ENCODE results near the gene YWHAG. TPM values are rescaled to one million over a fixed set of nuclear protein-coding genes. Genes with fewer than 3 reads are reported as not detected.
"Not testable (repeated sequence)": the region's sequence is repeated elsewhere in the genome, so short reads cannot be mapped to it uniquely, and the experiment has no call there.

The YWHAG gene
- total RNA-seq, 4 donors from 2014 or later, result 47.4 to 67.6 (median 65.8) TPM

DNA sequence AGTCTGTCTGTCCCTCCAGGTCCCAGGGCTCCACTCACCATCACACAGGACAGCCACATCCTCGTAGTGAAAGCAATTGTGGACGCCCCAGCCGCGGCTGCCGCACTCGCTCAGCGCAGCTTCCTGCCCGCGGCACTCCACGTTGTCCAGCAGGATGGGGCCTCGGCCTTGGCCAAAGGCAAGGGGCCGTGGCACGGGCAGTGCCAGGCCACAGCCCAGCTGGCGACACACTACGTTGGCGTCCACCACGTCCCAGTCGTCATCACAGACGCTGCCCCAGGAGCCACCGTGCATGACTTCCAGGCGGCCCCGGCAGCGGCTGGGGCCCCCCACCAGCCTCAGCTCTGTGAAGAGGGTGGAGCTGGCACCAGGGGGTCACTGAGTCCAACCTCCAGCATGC lies 41.5 kb upstream of the YWHAG start:
- H3K36me3 ChIP-seq, result no peaks in the 10 kb centered on the region
- H3K4me3 ChIP-seq, result no peak overlapping the region
- no peak for TF ChIP-seq POLR2A (IDR thresholded peaks at IDR 0.05)
- TF ChIP-seq EP300 (IDR thresholded peaks at IDR 0.05), result no peak
- TF ChIP-seq, protein P1, sequence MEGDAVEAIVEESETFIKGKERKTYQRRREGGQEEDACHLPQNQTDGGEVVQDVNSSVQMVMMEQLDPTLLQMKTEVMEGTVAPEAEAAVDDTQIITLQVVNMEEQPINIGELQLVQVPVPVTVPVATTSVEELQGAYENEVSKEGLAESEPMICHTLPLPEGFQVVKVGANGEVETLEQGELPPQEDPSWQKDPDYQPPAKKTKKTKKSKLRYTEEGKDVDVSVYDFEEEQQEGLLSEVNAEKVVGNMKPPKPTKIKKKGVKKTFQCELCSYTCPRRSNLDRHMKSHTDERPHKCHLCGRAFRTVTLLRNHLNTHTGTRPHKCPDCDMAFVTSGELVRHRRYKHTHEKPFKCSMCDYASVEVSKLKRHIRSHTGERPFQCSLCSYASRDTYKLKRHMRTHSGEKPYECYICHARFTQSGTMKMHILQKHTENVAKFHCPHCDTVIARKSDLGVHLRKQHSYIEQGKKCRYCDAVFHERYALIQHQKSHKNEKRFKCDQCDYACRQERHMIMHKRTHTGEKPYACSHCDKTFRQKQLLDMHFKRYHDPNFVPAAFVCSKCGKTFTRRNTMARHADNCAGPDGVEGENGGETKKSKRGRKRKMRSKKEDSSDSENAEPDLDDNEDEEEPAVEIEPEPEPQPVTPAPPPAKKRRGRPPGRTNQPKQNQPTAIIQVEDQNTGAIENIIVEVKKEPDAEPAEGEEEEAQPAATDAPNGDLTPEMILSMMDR (IDR thresholded peaks at IDR 0.05), result no peak
- no peak for TF ChIP-seq POLR2AphosphoS5 (IDR thresholded peaks at IDR 0.05)
- no peak overlapping the region for H3K27ac ChIP-seq
- no peaks in the 10 kb centered on the region for H3K27me3 ChIP-seq
- no peaks in the 10 kb centered on the region for H3K9me3 ChIP-seq
- no peak for DNase-seq (ENCODE audit: low spot score in 2 of 2)
- H3K4me1 ChIP-seq, result peaks cover 12% of the 10 kb centered on the region
- WGBS, result 97% methylated on average over 20 of the region's 23 CpGs

DNA sequence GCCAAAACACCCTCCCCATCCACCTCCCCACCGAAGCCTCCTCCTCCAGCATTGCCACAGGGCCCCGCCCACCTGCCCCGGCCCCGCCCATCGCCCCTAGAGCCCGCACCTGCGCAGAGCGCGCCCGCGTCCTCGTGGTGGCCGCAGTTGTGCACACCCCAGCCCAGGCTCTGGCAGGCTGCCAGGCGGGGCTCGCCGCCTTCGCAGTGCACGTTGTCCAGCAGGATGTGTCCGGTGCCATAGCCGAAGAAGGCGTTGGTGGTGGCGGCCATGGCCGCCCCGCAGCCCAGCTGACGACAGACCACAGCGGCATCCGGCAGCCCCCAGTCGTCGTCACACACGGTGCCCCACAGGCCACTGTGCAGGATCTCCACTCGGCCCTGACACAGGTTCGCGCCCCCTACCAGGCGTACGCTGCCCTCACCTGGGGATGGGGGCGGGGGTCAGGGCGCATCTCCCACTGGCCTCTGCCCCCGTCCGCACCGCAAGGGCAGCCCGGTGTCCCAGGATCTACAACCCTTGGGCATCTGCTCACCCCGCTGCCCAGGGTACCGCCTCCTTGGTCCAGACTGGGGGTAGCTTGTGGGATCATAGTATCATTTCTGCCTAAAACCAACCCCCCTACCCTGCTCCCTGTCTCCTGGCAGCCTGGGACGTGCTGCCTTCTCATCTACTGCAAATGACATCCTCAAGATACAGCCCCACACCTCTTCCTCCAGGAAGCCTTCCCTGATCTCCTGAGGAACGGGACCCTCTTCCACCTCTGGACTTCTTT lies 38.8 kb upstream of the YWHAG start:
- no peak for TF ChIP-seq POLR2A (IDR thresholded peaks at IDR 0.05)
- TF ChIP-seq EP300 (IDR thresholded peaks at IDR 0.05), result no peak
- TF ChIP-seq, protein P1 (IDR thresholded peaks at IDR 0.05), result no peak
- TF ChIP-seq POLR2AphosphoS5 (IDR thresholded peaks at IDR 0.05), result no peak
- H3K27ac ChIP-seq, result no peak overlapping the region
- 41% methylated on average over 31 of the region's 45 CpGs for WGBS

DNA sequence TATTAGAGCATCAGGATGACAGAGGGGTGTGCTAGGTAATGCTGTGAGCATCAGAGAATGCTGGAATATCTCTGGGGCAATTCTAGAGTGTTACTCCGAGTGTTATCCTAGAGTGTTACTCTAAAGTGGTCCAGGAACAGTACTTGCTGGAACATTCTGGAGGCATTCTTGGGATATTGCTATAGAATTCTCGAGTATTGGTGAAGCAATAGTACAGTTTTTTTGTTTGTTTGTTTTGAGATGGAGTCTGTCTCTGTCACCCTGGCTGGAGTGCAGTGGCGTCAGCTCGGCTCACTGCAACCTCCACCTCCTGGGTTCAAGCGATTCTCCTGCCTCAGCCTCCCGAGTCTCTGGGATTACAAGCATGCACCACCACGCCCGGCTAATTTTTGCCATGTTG lies 38.1 kb upstream of the YWHAG start:
- Histone ChIP-seq H3K4me3 (peak overlapping the region; percentile 49), H3K36me3 (no peaks in the 10 kb centered on the region), H3K27ac (no peak overlapping the region), H3K27me3 (no peaks in the 10 kb centered on the region), H3K4me1 (peaks cover 27% of the 10 kb centered on the region), H3K9me3 (no peaks in the 10 kb centered on the region)
- WGBS, result 55% methylated on average over 8 of the region's 8 CpGs
- DNase-seq (ENCODE audit: low spot score in 2 of 2), result no peak
- TF ChIP-seq EP300 (IDR thresholded peaks at IDR 0.05), result no peak
- no peak for TF ChIP-seq POLR2A (IDR thresholded peaks at IDR 0.05)
- TF ChIP-seq, protein P1 (IDR thresholded peaks at IDR 0.05), result no peak
- TF ChIP-seq POLR2AphosphoS5 (IDR thresholded peaks at IDR 0.05), result no peak

More for the DNA sequence above, 38.8 kb upstream of the YWHAG start:
- H3K27me3 ChIP-seq, result no peaks in the 10 kb centered on the region
- peaks cover 24% of the 10 kb centered on the region for H3K4me1 ChIP-seq
- no peaks in the 10 kb centered on the region for H3K9me3 ChIP-seq
- no peaks in the 10 kb centered on the region for H3K36me3 ChIP-seq
- DNase-seq (ENCODE audit: low spot score in 2 of 2), result peak; percentile 86 to 89
- H3K4me3 ChIP-seq, result peak overlapping the region; percentile 49

DNA sequence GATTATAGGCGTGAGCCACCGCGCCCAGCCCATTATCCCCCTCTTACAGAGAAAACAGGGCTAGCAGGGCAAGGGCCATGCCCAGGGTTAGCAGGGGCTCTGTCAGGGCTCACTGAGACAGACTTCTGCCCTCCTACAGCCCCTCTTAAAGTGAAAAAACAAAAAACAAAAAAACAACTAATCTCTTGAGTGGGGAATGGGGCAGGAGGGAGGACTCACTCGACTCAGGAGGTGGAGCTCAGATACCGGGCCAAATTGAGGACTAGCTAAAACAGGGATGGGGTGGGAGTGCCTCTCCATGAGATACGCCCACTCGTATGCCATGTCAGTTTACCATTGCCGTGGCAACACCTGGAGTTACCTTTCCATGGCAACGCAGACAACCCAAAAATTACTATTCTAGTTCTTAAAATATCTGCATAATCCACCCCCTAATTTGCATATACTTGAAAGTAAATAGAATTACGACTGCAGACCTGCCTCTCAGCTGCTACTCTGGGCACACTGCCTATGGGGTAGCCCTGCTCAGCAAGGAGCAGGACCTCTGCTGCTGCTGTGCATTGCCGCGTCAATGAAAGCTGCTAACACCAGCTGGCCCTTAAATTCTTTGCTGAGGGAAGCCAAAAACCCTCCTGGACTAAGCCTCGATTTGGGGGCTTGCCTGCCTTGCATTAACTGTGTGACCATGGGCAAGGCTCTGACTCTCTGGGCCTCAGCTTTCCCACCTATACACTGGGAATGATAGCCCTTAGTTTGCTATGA lies 37.4 kb upstream of the YWHAG start:
- no peaks in the 10 kb centered on the region for H3K9me3 ChIP-seq
- DNase-seq (ENCODE audit: low spot score in 2 of 2), result no peak
- no peak overlapping the region for H3K4me3 ChIP-seq
- no peaks in the 10 kb centered on the region for H3K36me3 ChIP-seq
- TF ChIP-seq POLR2A (IDR thresholded peaks at IDR 0.05) (no peak), EP300 (IDR thresholded peaks at IDR 0.05) (no peak)
- TF ChIP-seq, protein P1 (IDR thresholded peaks at IDR 0.05), result no peak
- no peaks in the 10 kb centered on the region for H3K27me3 ChIP-seq
- WGBS, result 70% methylated on average over 13 of the region's 13 CpGs
- peaks cover 27% of the 10 kb centered on the region for H3K4me1 ChIP-seq
- no peak overlapping the region for H3K27ac ChIP-seq

DNA sequence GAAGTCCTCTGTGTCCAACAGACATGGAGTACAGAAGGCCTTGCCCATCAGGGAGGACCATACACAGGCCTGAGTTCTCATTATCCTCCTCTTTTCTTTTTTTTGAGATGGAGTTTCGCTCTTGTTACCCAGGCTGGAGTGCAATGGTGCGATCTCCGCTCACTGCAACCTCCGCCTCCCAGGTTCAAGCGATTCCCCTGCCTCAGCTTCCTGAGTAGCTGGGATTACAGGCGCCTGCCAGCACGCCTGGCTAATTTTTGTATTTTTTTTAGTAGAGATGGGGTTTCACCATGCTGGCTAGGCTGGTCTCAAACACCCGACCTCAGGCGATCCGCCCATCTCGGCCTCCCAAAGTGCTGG lies 36.8 kb upstream of the YWHAG start:
- H3K27me3 ChIP-seq; H3K4me3 ChIP-seq; DNase-seq (ENCODE audit: low spot score in 2 of 2); H3K36me3 ChIP-seq; H3K9me3 ChIP-seq; H3K27ac ChIP-seq: not testable (repeated sequence)
- H3K4me1 ChIP-seq, result peaks cover 27% of the 10 kb centered on the region
- WGBS, result 80% methylated on average over 11 of the region's 11 CpGs
